Activated CD4-positive, alpha-beta T cell treated with anti-CD3 and anti-CD28 coated beads, Interleukin-2, amount 50 U/mL, for 1 hour (primary cell): Measurements from ENCODE around the gene CCSER2.
"Not testable (repeated sequence)": the region's sequence is repeated elsewhere in the genome, so short reads cannot be mapped to it uniquely, and the experiment has no call there.

Experiments used
- DNase-seq: peaks from one replicate; pipeline ENCODE4 v3.0.0-alpha.2; 2020

The CCSER2 gene

GRCh38 chr10:84398696-84399095 is 70.3 kb downstream of the CCSER2 start:
- no peak for DNase-seq

GRCh38 chr10:84401854-84402611 is 73.6 kb downstream of the CCSER2 start:
- no peak for DNase-seq

DNA sequence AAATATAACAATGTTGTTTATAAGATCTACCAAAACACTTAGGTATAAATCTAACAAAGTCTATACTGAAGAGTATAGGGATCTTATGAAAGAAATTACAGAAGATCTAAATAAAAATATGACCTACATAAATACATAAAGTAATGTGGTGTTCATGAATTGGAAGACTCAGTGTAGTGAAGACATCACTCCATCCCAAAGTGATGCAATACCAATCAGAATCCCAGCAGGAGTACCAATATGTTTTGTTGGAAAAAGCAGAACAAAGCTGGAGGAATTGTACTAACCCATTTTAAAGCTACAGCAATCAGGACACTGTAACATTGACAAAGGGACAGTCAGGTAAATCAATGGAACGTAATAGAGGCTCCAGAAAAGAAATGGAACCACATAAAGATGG is 76.4 kb downstream of the CCSER2 start:
- DNase-seq = no peak

DNA sequence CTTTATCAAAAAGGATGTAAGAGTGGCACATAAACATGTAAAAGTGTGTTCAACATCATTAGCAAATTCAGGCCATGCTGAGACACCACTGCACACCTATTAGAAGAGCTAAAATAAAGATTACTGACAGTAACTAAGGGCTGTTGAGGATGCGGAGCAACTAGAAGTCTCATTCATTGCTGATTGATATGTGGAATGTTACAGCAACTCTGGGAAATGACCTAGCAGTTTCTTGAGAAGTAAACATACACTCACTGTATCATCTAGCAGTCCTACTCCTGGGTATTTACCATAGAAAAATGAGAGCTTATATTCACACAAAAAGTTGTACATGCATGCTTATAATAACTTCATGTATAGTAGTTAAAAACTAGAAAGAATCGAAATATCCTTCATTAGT is 77.3 kb downstream of the CCSER2 start:
- DNase-seq = no peak

DNA sequence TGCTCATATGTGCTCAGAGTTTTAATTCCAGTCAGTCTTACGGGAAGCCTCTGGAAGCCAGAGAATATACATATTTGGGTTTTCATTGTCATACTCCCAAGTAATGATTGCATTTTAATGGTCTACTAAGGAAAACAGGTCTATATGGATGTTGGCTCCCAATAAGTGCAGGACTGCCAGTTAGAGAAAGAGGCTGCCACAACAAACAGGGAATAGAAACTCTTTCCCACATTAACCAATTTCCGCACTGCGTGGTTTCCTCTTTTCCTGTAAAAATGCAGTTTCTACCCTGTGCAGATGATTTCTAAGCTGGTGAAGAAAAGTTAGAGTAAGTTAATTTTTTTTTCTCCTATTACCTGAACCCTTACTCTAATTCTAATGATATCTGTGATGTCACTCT is 78.2 kb downstream of the CCSER2 start:
- DNase-seq = no peak

DNA sequence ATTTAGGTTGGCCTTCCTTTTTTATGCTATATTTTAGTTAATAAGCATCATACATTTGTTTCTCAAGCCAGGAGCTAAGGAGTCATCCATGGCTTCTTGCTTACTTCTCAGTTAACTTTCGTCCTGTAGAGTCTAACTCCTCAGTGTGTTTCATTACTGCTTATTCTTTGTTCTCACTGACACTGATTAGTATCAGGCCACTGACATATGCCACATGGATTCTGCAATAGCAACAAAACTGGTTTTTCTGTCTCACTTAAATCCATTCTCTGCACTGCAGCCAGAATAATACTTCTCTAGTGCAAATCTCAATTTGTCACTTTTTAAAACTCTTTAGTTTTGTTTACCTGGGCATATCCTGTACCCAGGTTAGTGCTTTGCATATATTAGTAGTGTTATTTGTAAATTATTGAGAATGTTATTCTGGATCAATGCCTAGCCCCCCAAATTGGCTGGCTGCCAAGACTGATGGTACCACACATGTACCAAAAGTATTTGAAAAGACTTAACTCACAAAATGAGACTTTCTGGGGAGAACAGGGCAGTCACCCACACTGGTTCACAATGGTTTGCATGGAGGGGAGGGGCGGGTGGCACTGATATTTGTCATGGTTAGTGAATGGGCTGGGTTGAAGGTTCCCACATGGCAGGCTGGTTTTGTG is 79.1 kb downstream of the CCSER2 start:
- no peak for DNase-seq

- no peak for DNase-seq
These were observed 84.1 kb downstream of the CCSER2 start for GRCh38 chr10:84412482-84412881.

DNA sequence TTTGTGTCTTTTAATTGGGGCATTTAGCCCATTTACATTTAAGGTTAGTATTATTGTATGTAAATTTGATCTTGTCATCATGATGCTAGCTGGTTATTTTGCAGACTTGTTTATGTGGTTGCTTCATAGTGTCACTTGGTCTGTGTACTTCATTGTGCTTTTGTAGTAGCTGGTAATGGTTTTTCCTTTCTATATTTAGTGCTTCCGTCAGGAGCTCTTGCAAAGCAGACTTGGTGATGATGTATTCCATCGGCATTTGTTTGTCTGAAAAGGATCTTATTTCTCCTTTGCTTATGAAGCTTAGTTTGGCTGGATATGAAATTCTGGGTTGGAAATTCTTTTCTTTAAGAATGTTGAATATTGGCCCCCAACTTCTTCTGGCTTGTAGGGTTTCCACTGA is 85.7 kb downstream of the CCSER2 start:
- not testable (repeated sequence) for DNase-seq

- no peak for DNase-seq
These were observed 87.3 kb downstream of the CCSER2 start for GRCh38 chr10:84415539-84416244.

GRCh38 chr10:84416245-84416555 is 87.8 kb downstream of the CCSER2 start:
- no peak for DNase-seq

DNA sequence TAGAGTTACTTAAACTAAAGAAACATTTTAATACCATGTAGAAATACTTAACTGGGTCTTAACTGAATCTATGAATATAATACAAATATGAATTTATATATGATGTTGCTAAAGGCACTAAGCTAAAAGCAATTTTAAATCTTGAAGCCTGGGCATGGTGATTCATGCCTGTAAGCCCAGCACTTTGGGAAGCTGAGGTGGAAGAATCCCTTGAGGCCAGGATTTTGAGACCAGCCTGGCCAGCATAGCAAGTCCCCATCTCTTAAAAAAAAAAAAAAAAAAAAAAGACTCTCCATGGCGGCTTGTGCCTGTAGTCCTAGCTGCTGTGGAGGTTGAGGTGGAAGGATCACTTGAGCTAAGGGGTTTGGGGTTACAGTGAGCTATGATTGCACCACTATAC is 95.3 kb downstream of the CCSER2 start:
- DNase-seq = no peak

GRCh38 chr10:84424731-84425167 is 96.4 kb downstream of the CCSER2 start:
- no peak for DNase-seq

DNA sequence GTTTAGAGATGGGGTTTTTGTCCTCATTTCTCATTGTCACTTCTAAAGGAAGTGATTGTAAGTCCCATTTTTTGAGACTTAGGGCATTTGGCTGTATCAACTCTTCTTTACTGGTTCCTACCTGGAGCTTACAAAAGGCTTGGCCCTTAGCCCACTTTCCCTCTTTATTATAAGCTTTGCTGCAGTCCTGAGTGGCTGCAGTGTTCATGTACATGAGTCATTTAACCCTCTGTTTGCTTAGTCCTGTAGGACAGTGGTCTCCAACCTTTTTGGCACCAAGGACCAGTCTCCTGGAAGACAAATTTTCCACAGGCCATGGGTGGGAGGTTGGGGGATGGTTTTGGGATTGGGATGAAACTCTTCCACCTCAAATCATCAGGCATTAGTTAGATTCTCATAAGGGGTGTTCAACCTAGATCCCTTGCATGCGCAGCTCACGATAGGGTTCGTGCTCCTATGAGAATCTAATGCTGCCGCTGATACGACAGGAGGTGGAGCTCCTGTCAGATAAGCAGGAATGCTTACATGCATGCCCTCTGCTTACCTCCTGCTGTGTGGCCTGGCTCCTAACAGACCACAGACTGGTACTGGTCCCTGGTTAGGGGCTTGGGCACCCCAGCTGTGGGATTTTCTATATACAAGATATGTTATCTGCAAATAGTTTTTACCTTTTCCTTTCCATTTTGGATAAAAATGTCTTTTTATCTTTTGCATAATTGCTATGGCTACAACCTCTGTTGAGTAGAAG is 99.7 kb downstream of the CCSER2 start:
- no peak for DNase-seq

GRCh38 chr10:84428711-84429110 is 100.3 kb downstream of the CCSER2 start:
- no peak for DNase-seq

GRCh38 chr10:84429926-84430520 is 101.6 kb downstream of the CCSER2 start:
- DNase-seq = peak; percentile 66

GRCh38 chr10:84432891-84433290 is 104.5 kb downstream of the CCSER2 start:
- no peak for DNase-seq

GRCh38 chr10:84440781-84441180 is 112.4 kb downstream of the CCSER2 start:
- no peak for DNase-seq

- DNase-seq = no peak
These were observed 119.5 kb downstream of the CCSER2 start for GRCh38 chr10:84447701-84448400.

GRCh38 chr10:84449351-84449750 is 121.0 kb downstream of the CCSER2 start:
- DNase-seq = not testable (repeated sequence)

DNA sequence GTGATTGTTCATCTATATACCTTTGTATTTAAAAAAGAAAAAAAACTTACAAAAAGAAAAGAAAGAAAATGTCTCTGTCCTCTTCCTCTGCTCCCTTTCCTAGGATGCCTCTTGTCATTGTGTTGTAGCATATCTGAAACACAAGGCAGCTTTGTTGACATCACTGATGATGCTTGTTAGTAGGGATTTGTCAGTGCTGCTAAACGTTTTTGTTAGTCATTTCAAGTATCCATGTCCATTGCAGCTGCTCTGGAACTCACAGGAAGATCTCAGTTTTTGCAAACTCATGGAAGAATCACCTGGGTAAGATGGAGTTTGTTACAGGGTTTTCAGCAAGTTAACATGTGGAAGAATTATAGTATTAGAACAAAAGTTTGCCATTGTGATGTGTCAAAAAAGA is 123.6 kb downstream of the CCSER2 start:
- DNase-seq = no peak

- DNase-seq = no peak
These were observed 124.9 kb downstream of the CCSER2 start for GRCh38 chr10:84453303-84453702.

- no peak for DNase-seq
These were observed 127.7 kb downstream of the CCSER2 start for GRCh38 chr10:84456126-84456525.
